Astrocyte of the spinal cord (primary cell): ENCODE data around the gene BRSK1.
A peak's percentile ranks its signal among the peaks of the same experiment; 100 is the strongest.

Source experiments
- DNase-seq: peaks from one replicate; pipeline ENCODE4 v3.0.0; 2011; ENCODE audit warnings: low read depth, low spot score
- H3K4me3 ChIP-seq: 2 replicates; pipeline ENCODE4 v1.5.1; 2011; ENCODE audit warnings: low read depth, mild to moderate bottlenecking, low read length, moderate library complexity
- in situ Hi-C: cut with HindIII; loops from 2 replicates; pipeline ENCODE4 v1.10.0; 2017; ENCODE audit warnings: low sequenced_read_pairs
- TF ChIP-seq, protein P1 (sequence below): IDR thresholded peaks from 2 replicates; pipeline ENCODE4 v1.5.1; 2012; ENCODE audit warnings: low read depth, mild to moderate bottlenecking, low read length, inconsistent platforms

Gene BRSK1

DNA sequence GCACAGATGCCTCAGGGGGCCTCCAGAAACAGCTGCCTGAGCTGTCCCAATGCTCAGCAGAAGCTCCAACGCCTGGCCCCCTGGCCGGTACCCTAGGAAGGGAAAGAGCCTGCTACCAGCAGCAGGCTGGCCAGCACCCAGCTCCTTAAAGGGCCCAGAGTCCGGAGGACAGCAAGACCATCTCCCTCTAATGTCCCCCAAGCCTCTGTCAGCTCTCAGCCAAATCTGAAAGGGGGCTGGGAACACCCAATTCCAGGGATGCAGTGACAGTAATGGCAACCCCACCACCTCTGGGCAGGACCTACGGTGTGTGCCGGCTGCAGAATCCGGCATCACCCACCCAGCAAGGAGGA is 29.2 kb upstream of the BRSK1 start:
- in situ Hi-C loops, result no loop called here
- no peak for DNase-seq
- no peak overlapping the region for H3K4me3 ChIP-seq
- TF ChIP-seq, protein P1, sequence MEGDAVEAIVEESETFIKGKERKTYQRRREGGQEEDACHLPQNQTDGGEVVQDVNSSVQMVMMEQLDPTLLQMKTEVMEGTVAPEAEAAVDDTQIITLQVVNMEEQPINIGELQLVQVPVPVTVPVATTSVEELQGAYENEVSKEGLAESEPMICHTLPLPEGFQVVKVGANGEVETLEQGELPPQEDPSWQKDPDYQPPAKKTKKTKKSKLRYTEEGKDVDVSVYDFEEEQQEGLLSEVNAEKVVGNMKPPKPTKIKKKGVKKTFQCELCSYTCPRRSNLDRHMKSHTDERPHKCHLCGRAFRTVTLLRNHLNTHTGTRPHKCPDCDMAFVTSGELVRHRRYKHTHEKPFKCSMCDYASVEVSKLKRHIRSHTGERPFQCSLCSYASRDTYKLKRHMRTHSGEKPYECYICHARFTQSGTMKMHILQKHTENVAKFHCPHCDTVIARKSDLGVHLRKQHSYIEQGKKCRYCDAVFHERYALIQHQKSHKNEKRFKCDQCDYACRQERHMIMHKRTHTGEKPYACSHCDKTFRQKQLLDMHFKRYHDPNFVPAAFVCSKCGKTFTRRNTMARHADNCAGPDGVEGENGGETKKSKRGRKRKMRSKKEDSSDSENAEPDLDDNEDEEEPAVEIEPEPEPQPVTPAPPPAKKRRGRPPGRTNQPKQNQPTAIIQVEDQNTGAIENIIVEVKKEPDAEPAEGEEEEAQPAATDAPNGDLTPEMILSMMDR, result no peak

DNA sequence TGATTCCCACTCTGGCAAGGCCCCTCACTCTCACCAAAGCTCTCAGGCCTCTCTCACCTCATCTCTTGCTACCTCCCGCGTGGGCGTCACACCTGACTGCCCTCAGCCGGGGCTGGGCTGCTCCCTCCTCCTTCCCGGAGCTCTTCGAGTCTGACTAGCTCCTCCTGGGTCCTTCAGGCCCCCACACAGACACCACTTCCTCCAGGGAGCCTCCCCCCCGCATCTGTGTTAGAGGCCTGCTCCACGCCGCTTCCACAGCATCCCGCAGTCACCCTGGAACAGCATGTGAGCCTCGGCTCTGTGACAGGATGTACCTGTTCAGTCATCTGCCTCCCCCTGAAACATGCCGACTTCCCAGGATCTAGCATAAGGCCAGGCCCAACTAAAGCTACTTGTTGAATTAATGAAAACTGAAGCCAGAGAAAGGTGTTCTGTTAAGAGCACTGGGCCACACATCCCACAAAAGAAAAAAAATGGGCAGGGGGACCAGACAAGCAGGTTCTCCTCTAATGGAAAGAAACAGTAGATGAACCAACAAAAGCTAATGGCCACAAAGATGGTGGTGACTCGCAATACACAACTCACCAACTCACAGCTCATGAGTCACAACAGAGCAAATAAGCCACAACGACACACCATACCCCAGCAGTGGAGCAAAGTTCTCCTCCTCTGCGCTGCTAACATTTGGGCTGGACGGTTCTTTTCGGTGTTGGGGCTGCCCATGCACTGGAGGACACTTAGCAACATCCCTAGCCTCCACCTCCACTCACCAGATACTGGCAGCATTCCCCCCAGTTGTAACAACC is 28.0 kb upstream of the BRSK1 start:
- DNase-seq, result no peak
- TF ChIP-seq, protein P1, result no peak
- no peak overlapping the region for H3K4me3 ChIP-seq
- in situ Hi-C loops, result no loop called here

DNA sequence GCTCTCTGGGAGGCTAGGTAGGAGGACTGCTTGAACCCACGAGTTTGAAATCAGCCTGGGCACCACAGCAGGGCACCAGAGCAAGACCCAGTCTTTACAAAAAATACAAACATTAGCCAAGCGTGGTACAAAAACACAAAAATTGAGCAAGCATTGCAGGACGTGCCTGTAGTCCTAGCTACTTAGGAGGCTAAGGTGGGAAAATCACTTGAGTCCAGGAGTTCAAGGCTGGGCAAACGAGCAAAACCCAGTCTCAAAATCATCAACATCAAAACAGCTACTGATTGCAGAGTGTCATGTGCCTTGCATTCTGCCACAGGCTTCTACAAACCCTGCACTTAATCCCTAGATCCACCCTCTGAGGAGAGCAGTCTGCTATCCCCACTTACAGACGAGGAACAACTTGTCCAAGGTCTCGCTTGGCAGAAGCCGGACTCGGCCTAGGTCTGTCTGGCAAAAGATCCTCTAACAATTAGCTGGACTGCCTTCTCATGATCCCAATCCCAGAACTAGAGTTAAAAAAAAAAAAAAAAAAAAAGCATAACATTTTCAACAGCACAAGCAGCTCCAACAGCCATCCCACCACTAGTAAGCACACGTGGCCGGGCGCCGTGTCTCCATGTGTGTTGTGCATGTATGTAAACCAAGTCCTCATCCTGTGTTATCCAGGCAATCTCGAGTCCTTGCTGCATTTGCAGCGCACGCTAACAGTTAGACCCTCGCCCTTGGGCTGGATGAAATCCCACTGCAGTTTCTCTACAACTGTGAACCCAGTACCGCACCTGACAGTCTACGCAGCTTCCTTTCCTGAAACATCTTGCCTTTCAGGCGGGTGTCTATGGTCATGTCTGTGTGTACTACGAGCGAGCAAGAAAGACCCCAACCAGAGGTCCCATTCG is 27.0 kb upstream of the BRSK1 start:
- in situ Hi-C loops, result no loop called here
- no peak for DNase-seq
- TF ChIP-seq, protein P1, result no peak
- H3K4me3 ChIP-seq, result peak overlapping the region; percentile 83

DNA sequence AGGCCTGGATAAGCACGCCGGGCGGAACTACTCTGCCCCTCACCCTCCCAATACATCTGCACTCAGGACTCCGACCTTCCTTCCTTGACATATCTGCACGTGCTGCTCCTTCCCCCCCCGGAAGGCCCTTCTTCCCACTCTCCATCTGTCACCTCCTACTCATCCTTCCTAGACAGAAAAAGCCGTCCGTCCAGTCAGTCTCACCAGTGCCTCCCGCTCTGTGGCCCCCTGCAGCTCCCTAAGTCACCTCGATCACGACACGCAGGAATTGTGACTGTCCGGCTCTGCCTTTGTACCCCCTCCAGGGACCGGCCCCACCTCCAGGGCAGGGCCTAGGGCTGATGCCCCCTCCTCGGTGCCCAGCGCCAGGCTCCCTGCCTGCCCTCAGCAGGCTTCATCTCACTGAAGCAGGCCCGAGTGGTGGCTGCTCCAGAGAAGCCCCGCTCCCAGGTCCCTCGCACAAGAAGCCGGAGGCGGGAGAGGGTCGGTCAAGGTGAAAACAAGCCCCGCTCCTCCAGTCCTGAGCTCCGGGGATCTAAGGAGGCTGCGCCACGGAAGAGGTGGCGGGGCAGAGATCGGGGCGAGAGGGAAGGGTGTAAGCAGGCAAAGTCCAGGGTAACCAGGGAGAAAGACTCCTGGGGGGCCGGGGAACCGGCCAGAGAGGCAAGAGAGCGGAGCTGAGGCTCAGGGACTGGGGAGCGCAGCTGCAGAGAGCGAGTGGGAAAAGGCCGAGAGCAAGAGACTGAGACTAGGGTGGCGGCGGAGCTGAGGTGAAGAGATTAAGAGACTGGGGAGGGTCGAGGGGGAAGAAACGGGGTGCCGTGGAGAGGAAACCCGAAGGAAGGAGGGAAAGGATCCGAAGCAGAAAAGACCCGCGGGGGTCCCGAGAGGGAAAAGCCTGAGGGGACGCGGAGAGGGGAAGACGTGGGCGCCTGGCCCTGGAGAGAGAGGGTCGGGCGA is 26.1 kb upstream of the BRSK1 start:
- peak overlapping the region; percentile 83 for H3K4me3 ChIP-seq
- in situ Hi-C loops, result no loop called here
- TF ChIP-seq, protein P1, result no peak
- DNase-seq, result no peak

DNA sequence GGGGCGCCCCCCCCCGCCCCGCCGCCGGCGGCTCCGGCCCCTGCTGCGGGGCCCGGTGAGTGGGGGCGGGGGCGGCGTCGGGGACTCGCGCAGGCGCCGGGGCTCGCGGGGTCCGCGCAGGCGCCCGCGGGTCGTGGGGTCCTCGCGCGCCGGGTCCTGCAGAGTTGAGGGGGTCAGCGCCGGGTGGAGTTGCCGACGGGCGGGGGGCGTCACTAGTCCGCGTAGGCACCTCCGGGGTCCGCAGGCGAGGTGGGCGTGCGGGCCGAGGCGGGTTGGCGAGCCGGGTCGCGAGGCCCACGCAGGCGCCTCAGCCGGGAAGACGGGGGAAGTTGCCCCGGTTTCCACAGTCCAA is 25.3 kb upstream of the BRSK1 start:
- in situ Hi-C loops, result no loop called here
- TF ChIP-seq, protein P1, result no peak
- DNase-seq, result no peak
- H3K4me3 ChIP-seq, result peak overlapping the region; percentile 83
